ENCODE data around the gene TMEM260. TPM values are rescaled to one million over a fixed set of nuclear protein-coding genes. Genes with fewer than 3 reads are reported as not detected.
"Not testable (repeated sequence)": the region's sequence is repeated elsewhere in the genome, so short reads cannot be mapped to it uniquely, and the experiment has no call there.

Gene TMEM260
- total and polyA plus RNA-seq, 3 experiments from 2014 or later = 10.5 to 11.2 (median 10.8) TPM

DNA sequence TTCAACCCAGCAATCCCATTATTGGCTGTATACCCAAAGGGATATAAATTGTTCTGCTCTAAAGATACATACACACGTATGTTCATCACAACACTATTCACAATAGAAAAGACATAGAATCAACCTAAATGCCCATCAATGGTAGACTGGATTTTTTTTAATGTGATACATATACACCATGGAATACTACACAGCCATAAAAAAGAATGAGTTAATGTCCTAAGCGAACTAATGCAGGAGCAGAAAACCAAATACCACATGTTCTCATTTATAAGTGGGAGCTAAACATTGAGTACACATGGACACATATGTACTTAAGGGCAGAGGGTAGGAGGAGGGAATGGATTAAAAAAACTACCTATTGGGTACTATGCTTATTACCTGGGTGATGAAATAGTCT lies 32.1 kb downstream of the TMEM260 start:
- POLR2A ChIA-PET; H3K27me3 ChIP-seq (ENCODE audit: insufficient read depth, low read length, poor library complexity, severe bottlenecking); CTCF ChIA-PET; DNase-seq; H3K27me3 Mint-ChIP-seq; H3K36me3 ChIP-seq (ENCODE audit: insufficient read depth, low read length); H3K4me3 Mint-ChIP-seq; H3K4me1 ChIP-seq (ENCODE audit: insufficient read depth, low read length); H3K4me3 ChIP-seq (ENCODE audit: low read length); H3K4me1 Mint-ChIP-seq; H3K27ac ChIP-seq (ENCODE audit: low read depth, low read length); H3K9me3 ChIP-seq (ENCODE audit: low read length); H3K9me3 Mint-ChIP-seq: not testable (repeated sequence)
- Mint-ChIP-seq H3K27ac (peak overlapping the region in 1 of 8 donors; percentile 38), H3K36me3 (peaks cover 20 to 59% (median 35%) of the 10 kb centered on the region in 3 donors)

DNA sequence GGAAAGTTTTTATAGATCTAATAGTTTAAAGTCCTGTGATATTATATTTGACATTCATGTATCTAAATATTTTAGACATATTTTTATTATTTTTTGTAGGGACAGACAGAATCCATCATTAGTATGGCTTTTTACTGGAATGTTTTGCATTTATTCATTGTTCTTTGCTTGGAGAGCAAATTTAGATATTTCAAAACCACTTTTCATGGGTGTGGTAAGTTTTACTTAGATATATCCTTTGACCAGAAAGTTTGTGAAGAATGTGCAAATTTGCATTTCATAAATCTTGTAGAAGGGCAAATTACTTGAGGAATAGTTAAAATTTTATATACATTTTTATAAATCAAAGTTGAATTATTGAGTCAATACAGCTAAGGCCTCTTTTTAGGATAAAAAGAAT lies 37.5 kb downstream of the TMEM260 start:
- DNase-seq = no peak
- Histone ChIP-seq H3K27me3 (ENCODE audit: insufficient read depth, low read length, poor library complexity, severe bottlenecking) (no peaks in the 10 kb centered on the region), H3K4me3 (ENCODE audit: low read length) (no peak overlapping the region), H3K9me3 (ENCODE audit: low read length) (no peaks in the 10 kb centered on the region), H3K4me1 (ENCODE audit: insufficient read depth, low read length) (no peaks in the 10 kb centered on the region), H3K36me3 (ENCODE audit: insufficient read depth, low read length) (peaks cover 13% of the 10 kb centered on the region), H3K27ac (ENCODE audit: low read depth, low read length) (no peak overlapping the region)
- H3K9me3 Mint-ChIP-seq = no peaks in the 10 kb centered on the region
- H3K27me3 Mint-ChIP-seq = no peaks in the 10 kb centered on the region
- no peak overlapping the region for H3K27ac Mint-ChIP-seq
- ChIA-PET POLR2A (no interaction called here), CTCF (interaction anchor here (1.2 kb wide), 1 partner anchor 38 kb away, joined by 3 read pairs; the partner anchor contains the start of gene TMEM260)
- H3K4me3 Mint-ChIP-seq = no peak overlapping the region
- H3K36me3 Mint-ChIP-seq = peaks cover 12 to 68% (median 42%) of the 10 kb centered on the region in 3 donors
- no peaks in the 10 kb centered on the region for H3K4me1 Mint-ChIP-seq

DNA sequence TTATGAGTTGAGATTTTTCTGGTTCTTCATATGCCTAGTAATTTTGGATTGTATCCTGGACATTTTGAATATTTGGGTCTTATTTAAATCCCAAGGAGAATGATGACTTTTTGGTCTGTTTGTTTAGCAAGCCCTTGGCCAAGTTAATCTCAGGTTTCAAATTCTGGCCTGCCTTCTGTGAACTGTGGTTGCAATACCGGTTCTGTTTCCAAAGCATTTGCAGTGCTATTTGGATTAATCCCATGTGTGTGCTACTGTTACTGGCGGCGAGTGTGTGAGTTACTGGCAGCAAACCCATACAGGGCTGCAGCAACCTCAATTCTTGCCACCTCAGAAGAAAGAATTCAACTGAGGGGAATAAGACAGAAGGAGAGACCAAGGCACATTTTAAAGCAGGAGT lies 51.1 kb downstream of the TMEM260 start:
- H3K4me3 Mint-ChIP-seq = no peak overlapping the region
- peaks cover 10 to 24% (median 15%) of the 10 kb centered on the region in 5 donors for H3K9me3 Mint-ChIP-seq
- peaks cover 45 to 87% (median 71%) of the 10 kb centered on the region in 3 donors for H3K36me3 Mint-ChIP-seq
- POLR2A ChIA-PET = no interaction called here
- no peak overlapping the region for H3K4me3 ChIP-seq (ENCODE audit: low read length)
- H3K4me1 ChIP-seq (ENCODE audit: insufficient read depth, low read length) = no peaks in the 10 kb centered on the region
- peaks cover 13% of the 10 kb centered on the region for H3K36me3 ChIP-seq (ENCODE audit: insufficient read depth, low read length)
- no peak overlapping the region for H3K27ac ChIP-seq (ENCODE audit: low read depth, low read length)
- H3K27me3 ChIP-seq (ENCODE audit: insufficient read depth, low read length, poor library complexity, severe bottlenecking) = no peaks in the 10 kb centered on the region
- no peaks in the 10 kb centered on the region for H3K9me3 ChIP-seq (ENCODE audit: low read length)
- H3K27me3 Mint-ChIP-seq = no peaks in the 10 kb centered on the region
- peak overlapping the region in 1 of 8 donors; percentile 55 for H3K27ac Mint-ChIP-seq
- H3K4me1 Mint-ChIP-seq = no peaks in the 10 kb centered on the region
- CTCF ChIA-PET = no interaction called here
- no peak for DNase-seq

DNA sequence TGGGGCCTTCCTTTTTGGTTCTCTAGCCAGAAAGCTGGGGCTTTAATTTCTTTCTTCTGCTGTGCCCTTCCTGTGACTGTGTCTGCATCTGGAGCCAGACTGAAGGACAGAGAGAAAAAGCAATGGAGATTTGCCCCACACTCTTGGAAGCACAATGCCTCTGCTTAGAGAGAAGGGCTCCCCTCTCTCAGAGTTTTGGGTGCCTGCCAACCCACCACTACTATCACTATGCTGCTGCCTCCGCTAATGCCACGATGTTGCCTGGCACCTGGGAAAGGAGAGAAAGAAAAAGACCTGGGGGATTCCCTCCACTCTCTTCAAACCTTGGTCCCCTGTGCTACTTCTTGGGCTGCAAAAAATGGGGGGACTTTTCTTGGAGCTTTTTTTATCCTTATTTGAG lies 52.6 kb downstream of the TMEM260 start:
- no peaks in the 10 kb centered on the region for H3K4me1 Mint-ChIP-seq
- H3K4me3 Mint-ChIP-seq = no peak overlapping the region
- Histone ChIP-seq H3K36me3 (ENCODE audit: insufficient read depth, low read length) (peaks cover 21% of the 10 kb centered on the region), H3K4me3 (ENCODE audit: low read length) (no peak overlapping the region), H3K27ac (ENCODE audit: low read depth, low read length) (no peak overlapping the region), H3K27me3 (ENCODE audit: insufficient read depth, low read length, poor library complexity, severe bottlenecking) (no peaks in the 10 kb centered on the region), H3K9me3 (ENCODE audit: low read length) (no peaks in the 10 kb centered on the region), H3K4me1 (ENCODE audit: insufficient read depth, low read length) (no peaks in the 10 kb centered on the region)
- DNase-seq = no peak
- ChIA-PET CTCF (no interaction called here), POLR2A (no interaction called here)
- H3K27me3 Mint-ChIP-seq = no peaks in the 10 kb centered on the region
- peaks cover 54 to 89% (median 75%) of the 10 kb centered on the region in 3 donors for H3K36me3 Mint-ChIP-seq
- H3K27ac Mint-ChIP-seq = no peak overlapping the region
- H3K9me3 Mint-ChIP-seq = peaks cover 10 to 24% (median 15%) of the 10 kb centered on the region in 5 donors

DNA sequence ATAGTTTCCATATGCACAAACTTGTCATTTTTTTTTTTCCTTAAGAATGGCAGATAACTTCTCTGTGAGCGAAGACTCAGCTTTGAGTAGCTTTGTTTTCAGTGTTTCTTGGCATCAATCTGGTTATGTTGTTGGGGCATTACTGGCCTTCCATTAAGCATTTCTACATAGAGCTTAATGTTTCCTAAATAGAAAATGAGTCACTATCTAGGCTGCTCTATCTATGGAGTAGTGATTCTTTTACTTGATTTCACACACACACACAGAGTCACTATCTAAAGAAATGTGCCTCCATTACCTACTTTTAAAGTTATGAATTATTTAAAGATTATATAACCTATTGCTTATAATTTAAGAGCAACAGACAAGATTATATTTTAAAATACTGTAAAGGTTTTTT lies 53.9 kb downstream of the TMEM260 start:
- Histone ChIP-seq H3K27me3 (ENCODE audit: insufficient read depth, low read length, poor library complexity, severe bottlenecking) (no peaks in the 10 kb centered on the region), H3K9me3 (ENCODE audit: low read length) (no peaks in the 10 kb centered on the region), H3K4me3 (ENCODE audit: low read length) (no peak overlapping the region), H3K27ac (ENCODE audit: low read depth, low read length) (no peak overlapping the region), H3K36me3 (ENCODE audit: insufficient read depth, low read length) (peaks cover 30% of the 10 kb centered on the region), H3K4me1 (ENCODE audit: insufficient read depth, low read length) (no peaks in the 10 kb centered on the region)
- Mint-ChIP-seq H3K36me3 (peaks cover 59 to 90% (median 76%) of the 10 kb centered on the region in 3 donors), H3K4me1 (no peaks in the 10 kb centered on the region), H3K9me3 (peaks cover 9 to 15% (median 12%) of the 10 kb centered on the region in 5 donors), H3K27me3 (no peaks in the 10 kb centered on the region), H3K27ac (no peak overlapping the region), H3K4me3 (no peak overlapping the region)
- ChIA-PET POLR2A (no interaction called here), CTCF (no interaction called here)
- DNase-seq = no peak

DNA sequence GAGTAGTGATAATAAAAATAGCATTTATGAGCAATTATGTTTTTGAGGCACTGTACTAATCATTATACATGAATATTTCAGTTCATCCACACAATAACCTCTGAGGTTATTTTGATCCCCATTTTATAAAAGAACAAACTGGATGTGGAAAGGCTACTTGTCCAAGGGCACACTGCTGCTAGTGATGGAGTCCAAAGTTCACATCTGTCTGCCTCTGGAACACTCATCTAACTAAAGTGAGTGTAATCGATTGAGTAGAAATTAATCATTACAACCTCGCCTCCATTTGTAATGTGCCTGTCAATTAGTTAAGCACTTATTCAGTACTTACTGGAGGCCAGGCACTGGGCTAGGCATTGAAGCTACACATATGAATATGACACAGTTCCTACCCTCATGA lies 55.4 kb downstream of the TMEM260 start:
- DNase-seq = no peak
- Mint-ChIP-seq H3K27ac (no peak overlapping the region), H3K36me3 (peaks cover 65 to 91% (median 75%) of the 10 kb centered on the region in 3 donors), H3K4me3 (no peak overlapping the region), H3K9me3 (peaks cover 7 to 11% (median 8%) of the 10 kb centered on the region in 5 donors), H3K4me1 (no peaks in the 10 kb centered on the region), H3K27me3 (no peaks in the 10 kb centered on the region)
- CTCF ChIA-PET = no interaction called here
- POLR2A ChIA-PET = no interaction called here
- Histone ChIP-seq H3K36me3 (ENCODE audit: insufficient read depth, low read length) (peaks cover 38% of the 10 kb centered on the region), H3K4me3 (ENCODE audit: low read length) (no peak overlapping the region), H3K27ac (ENCODE audit: low read depth, low read length) (no peak overlapping the region), H3K4me1 (ENCODE audit: insufficient read depth, low read length) (no peaks in the 10 kb centered on the region), H3K9me3 (ENCODE audit: low read length) (no peaks in the 10 kb centered on the region), H3K27me3 (ENCODE audit: insufficient read depth, low read length, poor library complexity, severe bottlenecking) (no peaks in the 10 kb centered on the region)

DNA sequence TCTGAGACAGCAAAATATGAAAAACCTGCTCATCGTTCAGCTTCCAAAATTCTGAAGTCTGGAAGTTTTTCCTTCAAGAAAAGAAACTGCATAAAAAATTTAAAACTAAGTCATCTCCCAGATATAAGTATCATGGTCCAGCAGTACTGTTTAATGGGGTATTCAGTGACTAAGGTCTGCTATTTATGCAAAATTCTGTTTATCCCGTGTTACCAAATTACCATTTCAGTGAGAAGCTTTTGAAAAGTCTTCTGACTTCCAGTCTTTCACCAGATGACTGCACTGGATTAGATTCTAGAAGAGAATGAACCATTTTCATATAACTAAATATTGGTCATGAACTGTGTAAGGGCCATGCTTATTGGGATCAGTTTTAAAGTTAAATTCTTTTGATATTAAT lies 67.9 kb downstream of the TMEM260 start:
- peaks cover 3% of the 10 kb centered on the region for H3K36me3 ChIP-seq (ENCODE audit: insufficient read depth, low read length)
- no peak overlapping the region for H3K27ac ChIP-seq (ENCODE audit: low read depth, low read length)
- no peaks in the 10 kb centered on the region for H3K4me1 ChIP-seq (ENCODE audit: insufficient read depth, low read length)
- Mint-ChIP-seq H3K4me3 (no peak overlapping the region), H3K36me3 (peaks cover 0 to 37% (median 14%) of the 10 kb centered on the region in 3 donors), H3K27ac (no peak overlapping the region), H3K27me3 (no peaks in the 10 kb centered on the region), H3K9me3 (no peaks in the 10 kb centered on the region), H3K4me1 (no peaks in the 10 kb centered on the region)
- H3K4me3 ChIP-seq (ENCODE audit: low read length) = no peak overlapping the region
- POLR2A ChIA-PET = no interaction called here
- no peaks in the 10 kb centered on the region for H3K27me3 ChIP-seq (ENCODE audit: insufficient read depth, low read length, poor library complexity, severe bottlenecking)
- CTCF ChIA-PET = no interaction called here
- no peaks in the 10 kb centered on the region for H3K9me3 ChIP-seq (ENCODE audit: low read length)
- DNase-seq = no peak

DNA sequence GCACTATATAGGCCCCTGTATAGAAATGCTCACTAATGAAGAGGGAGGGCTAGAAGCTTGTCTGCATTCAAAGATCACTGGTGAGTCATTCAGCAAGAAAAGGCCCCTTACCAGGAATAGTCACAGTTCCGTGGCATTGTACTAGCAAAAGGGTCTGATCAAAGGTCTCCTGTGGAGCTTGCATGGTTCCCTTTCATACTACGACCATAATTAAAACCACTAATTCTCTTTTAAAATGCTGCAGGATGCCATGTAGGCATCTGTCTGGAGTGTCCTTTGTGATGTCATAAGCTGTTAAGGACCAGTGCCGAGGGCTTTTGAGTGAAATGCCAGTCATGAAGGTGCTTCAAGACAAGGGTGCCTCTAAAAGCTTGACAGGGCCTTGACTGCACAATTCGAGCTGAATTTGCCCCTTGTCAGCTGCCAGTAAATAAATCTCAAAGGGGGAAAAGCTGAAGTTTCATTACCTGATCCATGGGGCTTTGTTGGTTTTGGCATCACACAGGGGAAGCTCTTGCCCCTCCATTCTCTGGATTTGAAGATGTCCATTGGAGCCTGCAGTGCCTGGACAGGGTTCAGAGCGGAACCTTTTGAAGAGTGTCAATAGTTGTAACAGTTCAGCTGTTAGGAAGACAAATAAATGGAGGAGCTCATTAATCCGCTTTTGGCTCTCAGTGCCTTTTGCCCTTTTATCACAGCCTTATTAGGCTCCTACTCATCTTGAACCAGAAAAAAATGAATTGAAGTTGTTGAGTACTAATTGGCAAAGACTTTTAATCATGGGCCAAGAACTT lies 69.1 kb downstream of the TMEM260 start:
- CTCF ChIA-PET = interaction anchor here (1.1 kb wide), 1 partner anchor 158 kb away, joined by 3 read pairs; no protein-coding TSS in a partner anchor
- H3K4me1 ChIP-seq (ENCODE audit: insufficient read depth, low read length) = no peaks in the 10 kb centered on the region
- Mint-ChIP-seq H3K4me3 (no peak overlapping the region), H3K4me1 (no peaks in the 10 kb centered on the region), H3K27ac (peak overlapping the region in 1 of 8 donors; percentile 74), H3K27me3 (no peaks in the 10 kb centered on the region), H3K9me3 (no peaks in the 10 kb centered on the region), H3K36me3 (peaks cover 0 to 35% (median 14%) of the 10 kb centered on the region in 3 donors)
- DNase-seq = no peak
- no peak overlapping the region for H3K4me3 ChIP-seq (ENCODE audit: low read length)
- H3K27ac ChIP-seq (ENCODE audit: low read depth, low read length) = no peak overlapping the region
- POLR2A ChIA-PET = no interaction called here
- H3K36me3 ChIP-seq (ENCODE audit: insufficient read depth, low read length) = peaks cover 3% of the 10 kb centered on the region
- H3K9me3 ChIP-seq (ENCODE audit: low read length) = no peaks in the 10 kb centered on the region
- no peaks in the 10 kb centered on the region for H3K27me3 ChIP-seq (ENCODE audit: insufficient read depth, low read length, poor library complexity, severe bottlenecking)

Data from CD8-positive, alpha-beta memory T cell (primary cell).